GM12891 (cell line): Measurements from ENCODE around the gene GJC2.

ENCODE experiments used
- DNase-seq: peaks from one replicate; pipeline ENCODE4 v3.0.0; 2011; ENCODE audit warnings: low spot score; ENCODE audit not compliant: insufficient read length
- FAIRE-seq: peaks from 2 replicates; lab custom pipeline; 2011; peaks lifted over from hg19 to GRCh38; lab: Jason Lieb, UNC
- PAX5 ChIP-seq: IDR thresholded peaks from 2 replicates; pipeline ENCODE4 v1.6.1; 2011; ENCODE audit warnings: low read length, moderate library complexity, mild to moderate bottlenecking; ENCODE audit not compliant: insufficient read depth, severe bottlenecking
- POLR2A ChIP-seq: IDR thresholded peaks from 2 replicates; pipeline ENCODE4 v1.6.1; 2011; ENCODE audit warnings: low read depth, low read length, control low read depth
- POLR2AphosphoS5 ChIP-seq: IDR thresholded peaks from 2 replicates; pipeline ENCODE4 v1.6.1; 2011; ENCODE audit warnings: low read depth, low read length, control low read depth
- POU2F2 ChIP-seq: IDR thresholded peaks from 2 replicates; pipeline ENCODE4 v1.6.1; 2011; ENCODE audit warnings: low read depth, mild to moderate bottlenecking, control low read depth, low read length, moderate library complexity
- SPI1 ChIP-seq: IDR thresholded peaks from 2 replicates; pipeline ENCODE4 v1.6.1; 2011; ENCODE audit warnings: low read depth, low read length, control low read depth
- TAF1 ChIP-seq: IDR thresholded peaks from 2 replicates; pipeline ENCODE4 v1.6.1; 2011; ENCODE audit warnings: low read depth, low read length, control low read depth

The GJC2 gene

DNA sequence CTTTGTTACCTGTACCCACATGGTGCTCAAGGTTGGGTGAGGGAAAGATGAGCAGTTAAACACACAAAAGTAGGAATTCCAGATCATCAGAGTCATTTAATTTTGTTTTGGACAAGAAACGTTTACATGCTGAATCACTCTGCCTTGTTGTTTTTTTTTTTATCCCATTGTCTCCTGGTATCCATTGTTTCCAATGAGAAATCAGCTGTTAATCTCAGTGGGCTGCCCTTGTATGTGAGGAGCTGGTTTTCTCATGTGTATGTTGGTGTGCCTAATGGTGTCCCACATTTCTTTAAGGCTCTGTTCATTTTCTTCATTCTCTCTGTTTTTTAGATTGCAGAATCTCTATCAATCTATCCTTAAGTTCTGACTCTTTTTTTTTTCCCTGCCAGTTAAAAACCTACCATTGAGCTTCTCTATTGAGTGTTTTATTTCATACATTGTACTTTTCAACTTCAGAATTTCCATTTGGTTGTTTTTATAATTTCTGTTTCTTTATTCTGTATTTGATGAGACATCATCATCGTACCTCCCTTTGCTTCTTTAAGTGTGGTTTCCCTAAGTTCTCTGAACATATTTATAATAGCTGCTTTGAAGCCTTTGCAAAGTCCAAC, 49.4 kb downstream of the GJC2 start:
- DNase-seq (no peak), FAIRE-seq (no peak)
- TF ChIP-seq POLR2AphosphoS5 = no peak
- no peak for TF ChIP-seq TAF1
- no peak for TF ChIP-seq PAX5
- TF ChIP-seq POU2F2 = no peak
- TF ChIP-seq SPI1 = no peak
- no peak for TF ChIP-seq POLR2A

DNA sequence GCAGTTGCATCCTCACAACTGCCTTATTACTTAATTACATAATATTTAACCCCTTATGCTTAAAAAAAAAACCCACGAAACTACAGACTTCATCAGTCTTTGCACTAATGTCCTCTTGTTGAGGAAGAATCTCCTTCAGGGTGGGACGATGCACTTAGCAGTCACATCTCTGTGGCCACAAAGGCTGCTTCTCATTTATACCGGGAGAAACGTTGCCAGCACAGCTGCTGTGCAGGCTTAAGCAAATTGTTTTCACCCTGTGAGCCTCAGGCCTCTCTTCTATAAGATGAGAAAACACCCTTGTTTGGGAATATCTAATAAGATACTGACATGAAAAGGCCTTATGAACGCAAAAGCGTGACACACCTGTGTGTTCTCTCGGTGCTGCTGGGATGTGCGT, 55.2 kb downstream of the GJC2 start:
- no peak for DNase-seq
- FAIRE-seq = no peak
- no peak for TF ChIP-seq SPI1
- no peak for TF ChIP-seq PAX5
- no peak for TF ChIP-seq POLR2A
- TF ChIP-seq TAF1 = no peak
- TF ChIP-seq POU2F2 = no peak
- TF ChIP-seq POLR2AphosphoS5 = no peak

DNA sequence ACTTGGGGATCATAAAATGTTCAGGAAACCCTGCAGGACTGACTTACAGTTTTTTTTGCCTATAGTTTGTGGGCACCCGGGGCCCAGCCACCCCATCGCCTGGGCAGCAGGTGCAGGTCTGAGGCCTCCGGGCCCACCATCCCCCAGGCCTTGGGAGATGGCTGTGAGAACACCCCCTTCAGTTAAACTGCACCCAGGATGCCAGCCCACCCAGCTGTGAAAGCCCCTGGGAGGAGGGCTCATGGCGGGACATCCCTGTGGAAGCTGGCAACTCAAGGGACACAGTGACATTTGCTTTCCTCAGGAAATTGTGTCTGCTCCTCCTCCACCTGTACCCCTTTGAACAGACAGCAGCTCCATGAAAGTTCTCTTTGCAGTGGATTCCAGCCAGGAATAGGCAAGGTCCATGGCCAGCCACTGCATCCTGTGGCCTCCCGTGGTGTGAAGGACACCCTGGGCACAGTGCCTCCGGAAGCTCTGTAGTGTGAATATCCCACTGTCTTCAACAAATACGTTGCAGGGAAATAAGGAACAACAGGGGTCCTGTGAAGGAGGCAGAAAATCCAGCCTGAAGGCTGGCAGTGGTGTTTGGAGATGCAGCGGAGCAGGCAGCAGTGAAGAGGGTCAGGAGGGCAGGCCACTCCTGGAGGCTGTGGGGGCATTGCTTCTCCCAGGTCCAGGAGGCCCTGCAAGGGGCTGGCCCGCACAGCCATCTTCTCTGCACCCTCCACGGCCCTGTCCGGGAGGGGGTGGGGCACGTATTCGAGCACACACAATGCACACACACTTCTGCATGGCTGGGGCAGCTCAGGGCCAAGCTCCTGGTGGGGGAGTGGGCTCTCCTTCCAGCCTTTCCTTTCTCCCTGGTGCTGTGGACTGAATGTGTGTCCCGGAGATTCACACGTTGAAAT, 56.1 kb downstream of the GJC2 start:
- no peak for FAIRE-seq
- no peak for DNase-seq
- no peak for TF ChIP-seq POU2F2
- no peak for TF ChIP-seq SPI1

GRCh38 chr1:228206582-228207351, 57.0 kb downstream of the GJC2 start:
- TF ChIP-seq SPI1 = no peak
- no peak for TF ChIP-seq POU2F2
- TF ChIP-seq TAF1 = no peak
- no peak for TF ChIP-seq POLR2AphosphoS5
- no peak for TF ChIP-seq PAX5
- no peak for TF ChIP-seq POLR2A
- no peak for FAIRE-seq
- DNase-seq = no peak

DNA sequence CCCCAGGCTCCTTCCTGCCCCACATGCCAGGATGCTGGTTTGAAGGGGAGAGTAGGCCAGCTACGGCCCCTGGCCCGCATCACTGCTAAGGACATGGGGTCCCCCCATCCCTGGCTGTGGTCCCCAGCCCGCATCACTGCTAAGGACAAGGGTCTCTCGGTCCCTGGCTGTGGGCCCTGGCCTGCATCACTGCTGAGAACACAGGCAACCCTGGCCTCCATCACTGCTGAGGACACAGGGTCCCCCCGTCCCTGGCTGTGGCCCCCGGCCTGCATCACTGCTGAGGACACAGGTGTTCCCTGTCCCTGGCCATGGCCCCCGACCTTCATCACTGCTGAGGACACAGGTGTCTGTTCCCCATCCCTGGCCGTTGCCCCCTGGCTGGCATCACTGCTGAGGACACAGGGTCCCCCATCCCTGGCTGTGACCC, 57.7 kb downstream of the GJC2 start:
- no peak for FAIRE-seq
- DNase-seq = no peak
- TF ChIP-seq POU2F2 = no peak
- TF ChIP-seq POLR2AphosphoS5 = no peak
- no peak for TF ChIP-seq POLR2A
- TF ChIP-seq PAX5 = no peak
- TF ChIP-seq SPI1 = no peak
- TF ChIP-seq TAF1 = no peak

GRCh38 chr1:228207851-228208821, 58.4 kb downstream of the GJC2 start, which contains the start of gene OBSCN:
TSS of gene OBSCN (plus strand) at chr1:228208044. CDS start at chr1:228211784, 3,740 bp downstream.
- FAIRE-seq (no peak), DNase-seq (no peak)
- TF ChIP-seq PAX5 (no peak), TAF1 (no peak), POLR2AphosphoS5 (no peak), POLR2A (no peak), POU2F2 (no peak), SPI1 (no peak)

DNA sequence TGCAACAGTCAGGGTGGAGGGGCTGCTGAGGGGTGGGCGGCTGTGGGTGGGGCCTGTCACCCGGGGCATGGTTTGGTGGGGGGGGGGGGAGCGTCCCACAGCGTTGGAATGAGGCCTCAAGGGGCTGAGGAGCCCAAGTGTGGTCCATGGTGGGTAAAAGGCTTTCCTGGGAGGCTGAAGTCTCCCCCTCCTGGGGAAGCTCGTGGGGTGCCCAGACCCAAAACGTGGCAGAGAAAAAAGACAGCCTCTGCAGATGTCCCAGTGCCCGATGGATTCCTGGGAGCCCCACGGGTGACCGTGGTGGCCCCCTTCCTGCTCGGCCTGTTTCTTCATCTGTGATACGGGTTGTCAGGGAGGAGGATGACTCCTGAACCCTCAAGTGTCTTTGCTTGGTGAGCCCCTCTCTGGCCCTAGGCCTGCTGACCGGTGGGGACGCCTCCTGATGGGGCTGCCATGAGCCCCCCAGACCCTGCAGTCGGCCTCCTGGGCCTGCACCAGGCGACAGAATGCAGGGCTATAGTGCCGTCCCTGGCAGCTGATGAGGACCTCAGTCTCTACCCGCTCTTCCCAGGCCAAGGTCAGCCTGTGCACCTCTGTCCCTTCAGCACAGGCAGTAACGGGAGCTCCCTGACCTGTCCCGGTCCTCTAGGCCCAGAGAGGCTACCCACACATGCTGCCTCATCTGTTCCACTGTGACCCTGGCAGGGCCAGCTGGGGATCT, 59.3 kb downstream of the GJC2 start:
- FAIRE-seq (no peak), DNase-seq (no peak)
- TF ChIP-seq POLR2A = no peak
- TF ChIP-seq POLR2AphosphoS5 = no peak
- no peak for TF ChIP-seq SPI1
- TF ChIP-seq POU2F2 = no peak
- no peak for TF ChIP-seq PAX5
- no peak for TF ChIP-seq TAF1
